IPS-NIHi11 (cell line): Measurements from ENCODE around the gene SLC66A2.

ENCODE experiments used
- DNase-seq: peaks from one replicate; pipeline ENCODE4 v3.0.0; 2012; ENCODE audit warnings: mixed read lengths, low spot score

SLC66A2 gene

DNA sequence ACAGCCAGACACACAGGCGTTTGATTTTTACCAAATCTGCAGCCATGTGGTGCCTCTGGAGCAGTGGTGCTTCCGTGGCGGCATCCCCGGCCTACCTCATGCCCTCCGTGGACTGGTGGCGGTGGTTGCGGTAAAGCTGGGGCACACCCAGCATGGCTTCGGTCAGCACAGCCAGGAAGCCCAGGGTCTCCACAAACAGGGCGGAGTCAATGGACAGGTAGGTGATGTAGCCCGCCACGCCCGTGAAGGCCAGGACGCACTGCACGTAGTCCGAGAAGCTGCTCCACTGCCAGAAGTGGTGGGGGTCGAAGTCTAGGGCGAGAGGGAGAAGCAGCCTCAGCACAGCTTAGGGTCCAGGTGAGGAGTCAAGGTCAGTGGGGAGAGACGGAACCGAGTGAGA lies 32.4 kb downstream of the SLC66A2 start:
- DNase-seq: no peak

- no peak for DNase-seq
Measured at GRCh38 chr18:79918615-79919011, 32.8 kb downstream of the SLC66A2 start.

DNA sequence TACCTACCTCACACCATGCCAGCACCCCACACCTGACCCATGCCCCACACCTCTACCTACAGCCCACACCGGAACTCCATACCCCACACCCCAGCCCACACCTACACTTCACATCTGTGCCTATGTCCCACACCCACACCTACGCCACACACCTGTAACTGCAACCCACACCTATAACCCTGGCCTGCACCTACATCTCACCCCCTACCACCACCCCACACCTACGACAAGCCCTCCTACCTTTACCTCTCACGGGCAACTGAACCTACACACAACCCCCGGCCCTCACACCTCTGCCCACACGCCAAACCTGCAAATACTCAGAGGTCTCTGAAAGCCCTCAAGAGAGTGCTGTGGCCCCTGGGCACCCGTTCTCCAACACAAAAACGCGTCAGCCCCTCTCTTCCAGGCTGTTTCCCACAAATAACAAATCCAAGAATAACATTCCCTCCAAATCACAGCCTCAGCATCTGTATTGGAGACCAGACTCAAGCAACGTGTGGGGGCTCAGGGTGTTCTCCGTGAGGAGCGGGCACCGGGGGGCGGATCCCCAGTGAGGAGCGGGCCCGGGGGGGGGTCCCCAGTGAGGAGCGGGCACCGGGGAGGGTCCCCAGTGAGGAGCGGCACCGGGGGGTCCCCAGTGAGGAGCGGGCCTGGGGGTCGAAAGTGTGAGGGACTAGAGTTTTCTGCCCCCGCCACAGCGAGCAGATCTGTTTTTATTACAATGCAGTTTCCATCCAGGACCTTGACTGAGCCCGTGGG lies 33.4 kb downstream of the SLC66A2 start:
- no peak for DNase-seq

GRCh38 chr18:79917169-79917852 lies 34.1 kb downstream of the SLC66A2 start:
- DNase-seq: no peak

DNA sequence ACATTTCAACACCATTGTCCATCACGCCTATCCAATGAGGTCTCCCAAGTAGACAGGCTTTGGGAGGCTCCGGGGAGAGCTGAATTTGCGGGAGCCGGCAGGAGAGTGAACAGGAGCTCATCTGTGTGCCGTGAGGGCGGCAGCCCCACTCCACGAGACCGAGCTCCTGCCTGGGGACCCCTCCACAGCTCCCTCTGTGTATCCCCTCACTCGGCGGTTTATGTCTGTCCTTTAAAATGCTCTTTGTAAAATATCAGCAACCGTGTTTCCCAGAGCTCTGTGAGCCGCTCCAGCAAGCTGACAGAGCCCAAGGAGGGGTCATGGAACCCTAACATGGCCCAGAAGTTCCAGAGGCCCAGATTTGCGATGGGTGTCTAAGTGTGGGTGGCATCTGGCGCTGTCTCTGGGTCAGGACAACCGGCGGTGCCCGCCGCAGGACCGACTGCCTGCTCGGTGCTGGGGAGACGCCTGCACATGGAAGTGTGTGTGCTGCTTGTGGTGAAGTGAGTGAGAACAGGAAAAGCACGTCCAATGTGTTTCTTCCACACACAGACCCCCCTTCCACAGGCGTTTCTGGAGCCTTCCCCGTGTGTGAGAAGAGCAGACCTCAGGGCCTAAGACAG lies 34.8 kb downstream of the SLC66A2 start:
- no peak for DNase-seq

DNA sequence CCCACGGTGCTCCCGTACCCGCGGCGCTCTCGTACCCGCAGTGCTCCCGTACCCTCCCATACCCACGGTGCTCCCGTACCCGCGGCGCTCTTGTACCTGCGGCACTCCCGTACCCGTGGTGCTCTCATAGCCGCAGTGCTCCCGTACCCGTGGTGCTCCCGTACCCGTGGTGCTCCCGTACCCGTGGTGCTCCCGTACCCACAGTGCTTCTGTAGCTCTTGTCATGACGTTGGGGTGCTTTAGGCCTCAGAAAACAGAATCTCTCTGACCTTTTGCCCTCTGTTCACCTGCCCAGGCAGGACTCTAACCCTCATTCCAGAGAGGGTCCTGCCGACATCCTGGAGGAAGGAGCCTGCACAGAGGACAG lies 35.3 kb downstream of the SLC66A2 start:
- DNase-seq: no peak

- peak; percentile 59 for DNase-seq
Measured at GRCh38 chr18:79915161-79916127, 36.0 kb downstream of the SLC66A2 start.

- DNase-seq: no peak
Measured at GRCh38 chr18:79914614-79915160, 36.8 kb downstream of the SLC66A2 start.

DNA sequence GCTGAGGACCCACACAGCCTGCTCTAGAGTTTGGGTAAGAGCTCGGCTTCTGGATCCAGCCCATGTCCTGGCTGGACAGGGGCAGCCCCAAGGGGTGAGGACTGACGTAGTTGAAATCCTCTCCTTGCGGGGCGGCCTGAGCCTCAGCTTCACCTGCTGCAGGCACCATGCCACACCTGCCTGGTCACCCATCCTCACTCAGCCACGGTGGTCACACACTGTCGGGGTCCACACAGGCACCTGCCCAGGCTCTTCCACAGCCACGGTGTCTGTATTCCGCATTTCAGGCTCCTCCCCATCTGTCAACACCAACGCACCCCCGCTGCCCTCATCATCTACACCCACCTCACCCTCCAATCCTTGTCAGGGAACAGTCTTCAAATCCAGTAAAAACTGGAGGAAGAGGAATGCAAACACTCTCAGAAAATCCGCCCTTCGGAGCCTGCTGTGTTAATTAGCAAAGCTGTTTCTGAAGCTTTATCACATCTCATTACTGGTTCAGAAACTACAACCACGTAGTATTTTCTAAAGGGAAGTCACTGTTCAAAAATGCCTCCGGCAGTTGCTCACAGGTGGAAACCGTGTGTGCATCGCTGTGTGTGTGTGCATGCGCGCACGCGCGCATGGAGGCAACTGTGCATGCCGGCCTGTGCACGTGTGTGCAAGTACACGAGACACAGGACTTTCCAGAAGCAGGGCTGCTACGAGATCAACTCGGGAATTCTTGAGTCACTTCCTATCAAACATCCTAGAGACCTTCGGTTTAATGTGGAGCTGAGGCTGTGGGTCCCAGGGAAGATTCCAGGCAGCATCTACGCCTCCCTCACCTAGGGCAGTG lies 38.2 kb downstream of the SLC66A2 start:
- no peak for DNase-seq

DNA sequence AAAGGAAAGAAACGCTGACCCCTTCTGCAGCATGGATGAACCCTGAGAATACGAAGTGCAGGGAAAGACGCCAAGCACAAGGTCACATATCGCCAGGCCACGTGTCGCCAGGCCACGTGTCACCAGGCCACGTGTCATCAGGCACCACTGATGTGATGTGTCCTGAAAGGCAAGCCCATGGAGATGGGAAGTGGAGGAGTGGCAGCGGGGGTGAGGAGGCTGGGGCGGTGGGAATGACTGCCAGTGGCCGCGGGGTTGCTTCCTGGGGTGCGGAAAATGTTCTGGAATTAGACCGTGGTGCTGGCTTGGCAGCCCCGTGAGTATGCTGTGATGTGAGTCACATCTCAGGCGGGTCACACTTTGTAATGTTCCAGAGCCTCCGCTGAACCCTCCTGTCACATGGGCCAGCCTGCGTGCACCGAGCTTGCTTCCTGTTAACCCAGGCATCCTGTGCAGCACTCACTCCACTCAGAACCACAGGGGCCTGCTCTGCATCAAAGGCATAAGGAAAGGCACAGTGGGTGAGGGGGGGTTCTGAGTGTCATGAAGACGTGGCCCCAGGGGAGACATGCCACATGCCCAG lies 39.0 kb downstream of the SLC66A2 start:
- peak; percentile 31 for DNase-seq

DNA sequence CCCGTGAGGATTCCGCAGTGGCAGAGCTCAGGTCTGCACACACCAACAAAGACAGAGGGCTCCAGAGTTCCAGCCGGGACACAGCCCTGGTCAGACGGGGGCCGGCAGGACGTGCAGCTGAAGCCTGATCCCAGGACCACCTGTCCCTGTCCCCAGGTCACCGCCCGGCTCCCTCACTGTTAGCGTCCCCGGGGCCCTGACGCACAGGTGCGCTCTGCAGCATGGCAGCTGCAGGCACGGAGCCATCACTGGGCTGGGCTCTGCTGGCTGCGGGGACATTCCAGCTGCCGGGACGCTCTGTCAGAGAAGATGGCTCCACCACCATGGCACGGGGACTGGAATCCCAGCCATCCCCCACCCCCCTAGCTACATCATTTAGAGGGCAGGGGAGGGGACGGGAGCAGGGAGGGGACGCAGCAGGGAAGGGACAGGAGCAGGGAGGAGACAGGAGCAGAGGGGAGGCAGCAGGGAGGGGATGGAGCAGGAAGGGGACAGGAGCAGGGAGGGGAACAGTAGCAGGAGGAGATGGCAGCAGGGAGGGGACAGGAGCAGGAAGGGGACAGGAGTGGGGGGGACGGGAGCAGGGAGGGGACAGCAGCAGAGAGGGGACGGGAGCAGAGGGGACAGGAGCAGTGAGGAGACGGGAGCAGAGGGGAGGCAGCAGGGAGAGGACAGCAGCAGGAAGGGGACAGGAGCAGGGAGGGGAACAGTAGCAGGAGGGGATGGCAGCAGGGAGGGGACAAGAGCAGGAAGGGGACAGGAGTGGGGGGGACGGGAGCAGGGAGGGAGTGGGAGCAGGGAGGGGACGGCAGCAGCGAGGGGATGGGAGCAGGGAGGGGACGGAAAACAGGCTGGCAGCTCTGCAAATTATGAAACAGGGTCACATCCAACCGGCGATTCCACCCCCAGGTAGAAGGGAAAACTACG lies 39.8 kb downstream of the SLC66A2 start:
- DNase-seq: peak; percentile 70

DNA sequence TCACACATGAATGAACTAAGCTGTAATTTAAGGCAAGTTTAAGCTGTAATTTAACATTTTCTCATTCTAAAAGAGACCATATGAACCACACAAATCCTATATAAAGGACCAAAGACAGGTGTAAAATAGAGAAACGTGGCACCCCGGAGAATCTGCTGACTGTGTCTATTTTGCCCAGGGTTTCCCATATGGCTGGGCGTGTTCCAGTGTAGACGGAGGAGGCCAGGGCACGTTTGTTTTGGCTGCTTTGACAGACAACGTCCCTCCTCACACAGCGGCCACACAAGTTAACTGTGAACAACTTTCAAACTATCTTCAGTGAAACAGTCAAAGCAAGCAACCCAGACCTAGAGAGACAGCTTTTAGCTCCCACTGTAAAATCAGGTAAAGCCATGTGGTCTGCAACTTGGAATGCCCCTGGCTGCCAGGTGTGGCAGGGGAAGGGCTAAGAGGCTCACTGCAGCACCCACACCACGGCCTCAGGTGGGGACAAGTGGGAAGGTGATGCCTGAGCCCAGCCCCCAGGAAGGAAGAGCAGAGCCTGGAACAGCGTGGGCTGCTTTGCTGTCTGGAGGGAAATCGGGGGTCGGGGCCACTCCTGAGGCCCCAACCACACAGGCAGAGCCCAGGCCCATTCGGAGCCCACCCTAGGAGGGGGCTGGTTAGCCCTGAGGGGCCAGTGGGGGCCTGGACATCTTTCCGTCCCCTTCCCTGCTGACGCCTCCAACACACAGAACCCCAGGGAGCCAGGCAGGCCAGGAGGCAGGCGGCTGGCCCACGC lies 40.7 kb downstream of the SLC66A2 start:
- DNase-seq: peak; percentile 20

- no peak for DNase-seq
Measured at GRCh38 chr18:79906706-79907105, 44.7 kb downstream of the SLC66A2 start.

DNA sequence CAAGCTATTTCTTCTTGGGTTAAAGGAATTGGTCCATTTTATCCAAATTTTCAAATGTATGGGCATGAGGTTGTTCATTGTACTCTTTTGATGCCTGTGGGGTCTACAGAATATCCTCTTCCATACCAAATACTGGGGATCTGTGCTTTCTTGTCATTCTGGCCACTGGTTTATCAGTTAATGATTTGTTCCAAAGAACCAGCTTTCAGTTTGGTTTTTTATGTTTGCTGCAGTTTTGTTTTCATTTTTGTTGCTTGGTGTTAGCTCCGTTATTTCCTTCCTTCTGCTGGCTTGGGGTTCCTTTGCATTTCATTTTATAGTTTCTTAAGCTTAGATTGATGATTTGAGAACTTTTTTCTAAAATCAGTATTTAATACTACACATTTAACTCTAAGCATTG lies 45.5 kb downstream of the SLC66A2 start:
- no peak for DNase-seq

GRCh38 chr18:79905389-79905911 lies 46.0 kb downstream of the SLC66A2 start:
- peak; percentile 6 for DNase-seq

GRCh38 chr18:79904357-79905147 lies 46.9 kb downstream of the SLC66A2 start:
- DNase-seq: peak; percentile 14

GRCh38 chr18:79903787-79904356 lies 47.6 kb downstream of the SLC66A2 start:
- DNase-seq: peak; percentile 7
